ENCODE measurements around the gene EML3.
"Not testable (repeated sequence)": the region's sequence is repeated elsewhere in the genome, so short reads cannot be mapped to it uniquely, and the experiment has no call there.

Gene EML3

DNA sequence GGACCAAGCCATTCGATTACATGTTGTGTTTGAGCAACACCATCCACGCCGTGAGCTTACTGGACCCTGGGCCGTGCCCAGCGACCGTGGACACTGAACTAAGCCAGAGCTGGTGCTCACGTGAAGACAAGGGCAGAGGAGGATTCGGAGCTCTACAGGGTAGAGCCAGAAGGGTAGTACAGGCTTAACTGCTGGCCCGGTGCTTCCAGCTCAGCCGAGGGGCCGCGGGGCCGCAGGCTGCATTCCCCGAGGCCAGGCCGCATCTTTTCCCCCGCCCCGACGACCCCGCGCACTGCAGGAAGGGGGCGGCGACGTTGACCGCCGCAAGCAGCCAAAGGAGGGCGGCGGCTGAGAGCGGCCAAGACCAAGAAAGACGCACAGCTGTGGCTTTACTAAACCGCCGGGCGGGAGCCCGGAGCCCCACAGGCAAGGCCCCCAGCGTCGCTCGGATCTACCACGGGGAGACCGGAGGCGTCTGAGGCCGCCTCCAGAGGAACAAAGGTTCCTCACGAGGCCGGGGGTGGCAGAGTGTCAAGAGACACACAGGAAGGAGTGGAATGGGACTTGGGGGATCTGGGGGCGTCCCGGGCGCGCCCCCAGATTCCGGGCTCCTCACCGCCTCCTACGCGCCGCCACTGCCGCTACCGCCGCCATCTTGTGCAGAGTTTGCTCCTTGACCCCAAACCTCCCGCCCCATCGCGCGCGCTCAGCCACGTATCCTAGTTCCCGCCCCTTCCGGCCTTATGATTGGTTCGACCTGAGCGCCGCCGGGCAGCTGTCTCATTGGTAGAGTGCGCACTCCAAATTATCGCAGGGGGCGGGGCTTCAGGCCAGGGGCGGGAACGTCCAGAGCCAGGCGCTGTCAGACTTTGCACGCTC lies 33.6 kb upstream of the EML3 start, which contains the start of gene GANAB:
GANAB (minus strand) TSS at position 668 of the 879 bp plus-strand sequence; CDS start at position 654, 14 bp downstream.
- no peaks in the 10 kb centered on the region for H3K27me3 Mint-ChIP-seq
- no peaks in the 10 kb centered on the region for H3K9me3 Mint-ChIP-seq
- peaks cover 20% of the 10 kb centered on the region for H3K4me1 Mint-ChIP-seq
- peak within 1 kb of the TSS; percentile 90 for H3K4me3 Mint-ChIP-seq
- peaks cover 26% of the 10 kb centered on the region for H3K36me3 Mint-ChIP-seq (ENCODE audit: insufficient read depth)
- ATAC-seq (replicated peaks; ENCODE audit: extremely low read depth, poor library complexity, severe bottlenecking) (peak; percentile 98), DNase-seq (ENCODE audit: low spot score in 2 of 2) (peak; percentile 94 to 95)
- peak within 1 kb of the TSS; percentile 88 for H3K27ac Mint-ChIP-seq (ENCODE audit: low read depth)

- ATAC-seq (replicated peaks; ENCODE audit: extremely low read depth, poor library complexity, severe bottlenecking): no peak
- Mint-ChIP-seq H3K27me3 (no peaks in the 10 kb centered on the region), H3K9me3 (no peaks in the 10 kb centered on the region), H3K4me3 (peak overlapping the region; percentile 90), H3K4me1 (peaks cover 24% of the 10 kb centered on the region), H3K36me3 (ENCODE audit: insufficient read depth) (peaks cover 24% of the 10 kb centered on the region), H3K27ac (ENCODE audit: low read depth) (peak overlapping the region; percentile 88)
- DNase-seq (ENCODE audit: low spot score in 2 of 2): no peak
These were observed 33.0 kb upstream of the EML3 start for GRCh38 chr11:62645671-62645945.

DNA sequence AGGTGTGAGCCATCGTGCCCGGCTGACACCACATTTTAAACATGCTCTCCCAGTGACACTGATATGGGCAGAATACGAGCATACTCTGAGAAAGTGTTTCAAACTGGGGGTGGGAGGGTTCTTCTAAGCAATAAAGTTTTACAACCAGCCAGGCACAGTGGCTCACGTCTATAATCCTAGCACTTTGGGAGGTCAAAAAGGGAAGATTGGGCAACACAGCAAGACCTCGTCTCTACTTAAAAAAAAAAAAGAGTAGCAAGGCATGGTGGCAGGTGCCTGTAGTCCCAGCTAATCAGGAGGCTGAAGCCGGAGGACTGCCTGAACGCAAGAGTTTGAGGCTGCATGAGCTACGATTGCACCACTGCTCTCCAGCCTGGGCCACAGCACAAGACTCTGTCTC lies 31.6 kb upstream of the EML3 start:
- no peak for DNase-seq (ENCODE audit: low spot score in 2 of 2)
- Mint-ChIP-seq H3K9me3 (no peaks in the 10 kb centered on the region), H3K27ac (ENCODE audit: low read depth) (no peak overlapping the region), H3K4me3 (no peak overlapping the region), H3K27me3 (no peaks in the 10 kb centered on the region), H3K4me1 (peaks cover 32% of the 10 kb centered on the region), H3K36me3 (ENCODE audit: insufficient read depth) (peaks cover 27% of the 10 kb centered on the region)
- no peak for ATAC-seq (replicated peaks; ENCODE audit: extremely low read depth, poor library complexity, severe bottlenecking)

DNA sequence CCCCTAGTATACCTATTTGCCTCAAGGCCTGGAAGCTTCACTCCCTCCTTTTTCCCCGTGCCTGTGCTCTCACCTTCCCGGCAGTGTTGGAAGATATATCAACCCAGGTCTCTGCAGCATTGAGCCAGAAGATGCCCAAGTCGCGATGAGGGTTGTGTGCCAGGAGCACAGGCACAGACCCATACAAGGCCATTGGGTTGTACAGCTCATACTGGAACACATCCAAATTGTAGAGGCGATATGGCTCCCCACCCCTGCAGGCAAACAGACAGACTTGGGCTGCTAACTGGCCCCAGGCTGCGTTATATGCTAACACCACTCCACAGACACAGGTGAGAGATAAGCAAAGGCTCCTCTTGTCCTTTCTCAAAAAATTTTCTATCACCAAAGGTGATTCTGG lies 19.9 kb upstream of the EML3 start:
- Mint-ChIP-seq H3K27ac (ENCODE audit: low read depth) (peak overlapping the region; percentile 61), H3K9me3 (no peaks in the 10 kb centered on the region), H3K4me3 (no peak overlapping the region), H3K36me3 (ENCODE audit: insufficient read depth) (peaks cover 63% of the 10 kb centered on the region), H3K4me1 (peaks cover 11% of the 10 kb centered on the region), H3K27me3 (no peaks in the 10 kb centered on the region)
- DNase-seq (ENCODE audit: low spot score in 2 of 2): no peak
- ATAC-seq (replicated peaks; ENCODE audit: extremely low read depth, poor library complexity, severe bottlenecking): no peak

GRCh38 chr11:62627713-62628112 lies 15.1 kb upstream of the EML3 start:
- no peak for ATAC-seq (replicated peaks; ENCODE audit: extremely low read depth, poor library complexity, severe bottlenecking)
- Mint-ChIP-seq H3K27ac (ENCODE audit: low read depth) (no peak overlapping the region), H3K36me3 (ENCODE audit: insufficient read depth) (peaks cover 43% of the 10 kb centered on the region)

DNA sequence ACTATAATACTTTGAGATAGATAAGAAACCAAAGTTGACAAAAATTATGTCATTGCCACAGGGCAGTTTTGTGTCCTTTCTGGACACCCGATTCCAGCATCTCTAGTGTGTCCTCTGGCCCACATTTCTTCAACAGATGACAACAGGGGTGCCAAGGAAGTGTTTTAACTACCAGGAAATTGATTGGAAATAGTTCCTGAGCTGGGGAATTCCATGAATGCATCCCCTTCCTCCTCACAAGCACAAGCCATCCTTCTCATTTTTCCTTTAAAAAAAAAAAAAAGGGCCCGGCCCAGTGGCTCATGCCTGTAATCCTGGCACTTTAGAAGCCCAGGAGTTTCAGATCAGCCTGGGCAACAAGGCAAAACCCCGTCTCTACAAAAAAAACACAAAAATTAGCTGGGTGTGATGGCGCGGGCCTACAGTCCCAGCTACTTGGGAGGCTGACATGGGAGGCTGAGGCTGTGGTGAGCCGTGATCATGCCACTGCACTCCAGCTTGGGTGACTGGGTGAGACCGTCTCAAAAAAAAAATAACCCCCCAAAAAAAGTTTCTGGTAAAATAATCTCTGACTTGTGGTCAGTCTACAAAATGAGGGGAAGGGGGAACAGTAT lies 10.0 kb upstream of the EML3 start:
- Mint-ChIP-seq H3K27me3 (no peaks in the 10 kb centered on the region), H3K9me3 (no peaks in the 10 kb centered on the region), H3K27ac (ENCODE audit: low read depth) (peak overlapping the region; percentile 93), H3K4me1 (peaks cover 19% of the 10 kb centered on the region), H3K36me3 (ENCODE audit: insufficient read depth) (peaks cover 40% of the 10 kb centered on the region), H3K4me3 (peak overlapping the region; percentile 90)
- DNase-seq (ENCODE audit: low spot score in 2 of 2): no peak
- ATAC-seq (replicated peaks; ENCODE audit: extremely low read depth, poor library complexity, severe bottlenecking): no peak

More at GRCh38 chr11:62627713-62628112, 15.1 kb upstream of the EML3 start:
- Mint-ChIP-seq H3K27me3 (no peaks in the 10 kb centered on the region), H3K4me1 (peaks cover 5% of the 10 kb centered on the region), H3K4me3 (no peak overlapping the region), H3K9me3 (no peaks in the 10 kb centered on the region)
- DNase-seq (ENCODE audit: low spot score in 2 of 2): no peak

GRCh38 chr11:62621567-62622470 lies 9.2 kb upstream of the EML3 start, which contains the start of gene B3GAT3:
Gene B3GAT3 (minus strand): TSS chr11:62621986. CDS start chr11:62621947, 39 bp downstream.
- Mint-ChIP-seq H3K4me1 (peaks cover 19% of the 10 kb centered on the region), H3K27me3 (no peaks in the 10 kb centered on the region), H3K36me3 (ENCODE audit: insufficient read depth) (peaks cover 36% of the 10 kb centered on the region), H3K9me3 (no peaks in the 10 kb centered on the region), H3K27ac (ENCODE audit: low read depth) (peak within 1 kb of the TSS; percentile 93), H3K4me3 (peak within 1 kb of the TSS; percentile 90)
- ATAC-seq (replicated peaks; ENCODE audit: extremely low read depth, poor library complexity, severe bottlenecking) (peak; percentile 88), DNase-seq (ENCODE audit: low spot score in 2 of 2) (peak; percentile 95)

- H3K9me3 Mint-ChIP-seq: no peaks in the 10 kb centered on the region
- H3K36me3 Mint-ChIP-seq (ENCODE audit: insufficient read depth): peaks cover 37% of the 10 kb centered on the region
- H3K4me1 Mint-ChIP-seq: peaks cover 19% of the 10 kb centered on the region
- H3K27ac Mint-ChIP-seq (ENCODE audit: low read depth): peak overlapping the region; percentile 93
- ATAC-seq (replicated peaks; ENCODE audit: extremely low read depth, poor library complexity, severe bottlenecking) (no peak), DNase-seq (ENCODE audit: low spot score in 2 of 2) (no peak)
- peak overlapping the region; percentile 90 for H3K4me3 Mint-ChIP-seq
- no peaks in the 10 kb centered on the region for H3K27me3 Mint-ChIP-seq
These were observed 8.5 kb upstream of the EML3 start for GRCh38 chr11:62621027-62621566.

DNA sequence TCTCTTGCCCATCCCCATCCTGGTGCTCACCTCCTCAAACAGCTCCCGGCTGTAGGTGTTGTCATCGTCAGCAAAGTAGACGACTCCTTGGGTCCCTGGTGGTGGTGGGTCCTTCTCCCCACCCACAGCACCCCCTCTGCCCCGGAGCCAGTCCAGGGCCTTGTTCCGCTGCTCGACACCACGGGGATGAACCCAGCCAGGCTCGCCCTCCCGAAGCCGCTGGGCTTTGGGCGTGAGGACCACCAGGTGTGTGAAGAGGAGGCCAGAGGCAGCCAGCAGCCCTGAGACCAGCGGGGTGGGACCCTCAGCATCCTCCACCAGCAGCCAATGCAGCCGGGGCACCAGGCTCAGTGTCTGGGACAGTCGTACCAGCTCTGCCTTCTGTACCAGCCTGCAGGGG lies 4.4 kb upstream of the EML3 start:
- not testable (repeated sequence) for ATAC-seq (replicated peaks; ENCODE audit: extremely low read depth, poor library complexity, severe bottlenecking); H3K4me3 Mint-ChIP-seq; H3K27me3 Mint-ChIP-seq; H3K27ac Mint-ChIP-seq (ENCODE audit: low read depth); DNase-seq (ENCODE audit: low spot score in 2 of 2); H3K9me3 Mint-ChIP-seq
- Mint-ChIP-seq H3K36me3 (ENCODE audit: insufficient read depth) (peaks cover 40% of the 10 kb centered on the region), H3K4me1 (peaks cover 31% of the 10 kb centered on the region)

- Mint-ChIP-seq H3K9me3 (no peaks in the 10 kb centered on the region), H3K4me1 (peaks cover 22% of the 10 kb centered on the region), H3K36me3 (ENCODE audit: insufficient read depth) (peaks cover 29% of the 10 kb centered on the region), H3K27me3 (no peaks in the 10 kb centered on the region), H3K27ac (ENCODE audit: low read depth) (no peak overlapping the region), H3K4me3 (no peak overlapping the region)
- DNase-seq (ENCODE audit: low spot score in 2 of 2): no peak
- ATAC-seq (replicated peaks; ENCODE audit: extremely low read depth, poor library complexity, severe bottlenecking): no peak
These were observed 2.9 kb upstream of the EML3 start for GRCh38 chr11:62615521-62615920.

GRCh38 chr11:62614275-62614674 lies 1.7 kb upstream of the EML3 start:
- no peak for ATAC-seq (replicated peaks; ENCODE audit: extremely low read depth, poor library complexity, severe bottlenecking)
- Mint-ChIP-seq H3K9me3 (no peaks in the 10 kb centered on the region), H3K4me1 (peaks cover 27% of the 10 kb centered on the region)

GRCh38 chr11:62613291-62613778 lies 760 bp upstream of the EML3 start:
- peaks cover 19% of the 10 kb centered on the region for H3K36me3 Mint-ChIP-seq (ENCODE audit: insufficient read depth)
- no peak overlapping the region for H3K27ac Mint-ChIP-seq (ENCODE audit: low read depth)
- peak overlapping the region; percentile 56 for H3K4me3 Mint-ChIP-seq
- ATAC-seq (replicated peaks; ENCODE audit: extremely low read depth, poor library complexity, severe bottlenecking) (no peak), DNase-seq (ENCODE audit: low spot score in 2 of 2) (no peak)
- H3K9me3 Mint-ChIP-seq: no peaks in the 10 kb centered on the region
- H3K4me1 Mint-ChIP-seq: peaks cover 34% of the 10 kb centered on the region
- no peaks in the 10 kb centered on the region for H3K27me3 Mint-ChIP-seq

More at GRCh38 chr11:62614275-62614674, 1.7 kb upstream of the EML3 start:
- peak overlapping the region; percentile 61 for H3K27ac Mint-ChIP-seq (ENCODE audit: low read depth)
- H3K27me3 Mint-ChIP-seq: no peaks in the 10 kb centered on the region
- H3K4me3 Mint-ChIP-seq: no peak overlapping the region
- no peak for DNase-seq (ENCODE audit: low spot score in 2 of 2)
- H3K36me3 Mint-ChIP-seq (ENCODE audit: insufficient read depth): peaks cover 24% of the 10 kb centered on the region
